Measurements from ENCODE around the gene KLK1.
A peak's percentile ranks its signal among the peaks of the same experiment; 100 is the strongest.

KLK1 gene

DNA sequence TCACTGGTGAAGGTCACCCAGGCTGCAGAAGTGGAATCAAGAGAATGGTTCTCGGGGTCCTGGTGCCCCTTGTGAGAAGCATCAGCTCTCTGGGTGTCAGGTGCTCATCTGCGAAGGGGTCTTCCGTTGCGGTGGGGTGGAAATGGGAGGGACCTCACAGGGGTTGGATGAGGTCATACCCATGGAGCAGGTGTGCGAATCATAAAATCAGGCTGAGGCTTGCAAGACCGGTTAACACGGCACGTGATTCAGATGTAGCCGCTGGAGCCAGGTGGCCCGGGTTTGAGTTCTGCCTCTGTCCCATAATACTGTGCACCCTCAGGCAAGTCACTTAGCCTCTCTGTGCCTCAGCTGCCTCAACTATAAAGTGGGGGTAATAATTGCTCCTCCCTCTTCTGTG is 13.7 kb upstream of the KLK1 start:
- no peak overlapping the region for H3K4me3 ChIP-seq (ENCODE audit: low read depth, low read length)
- in situ Hi-C loops (cut with HindIII; ENCODE audit: low sequenced_read_pairs): no loop called here
- TF ChIP-seq, protein P1, sequence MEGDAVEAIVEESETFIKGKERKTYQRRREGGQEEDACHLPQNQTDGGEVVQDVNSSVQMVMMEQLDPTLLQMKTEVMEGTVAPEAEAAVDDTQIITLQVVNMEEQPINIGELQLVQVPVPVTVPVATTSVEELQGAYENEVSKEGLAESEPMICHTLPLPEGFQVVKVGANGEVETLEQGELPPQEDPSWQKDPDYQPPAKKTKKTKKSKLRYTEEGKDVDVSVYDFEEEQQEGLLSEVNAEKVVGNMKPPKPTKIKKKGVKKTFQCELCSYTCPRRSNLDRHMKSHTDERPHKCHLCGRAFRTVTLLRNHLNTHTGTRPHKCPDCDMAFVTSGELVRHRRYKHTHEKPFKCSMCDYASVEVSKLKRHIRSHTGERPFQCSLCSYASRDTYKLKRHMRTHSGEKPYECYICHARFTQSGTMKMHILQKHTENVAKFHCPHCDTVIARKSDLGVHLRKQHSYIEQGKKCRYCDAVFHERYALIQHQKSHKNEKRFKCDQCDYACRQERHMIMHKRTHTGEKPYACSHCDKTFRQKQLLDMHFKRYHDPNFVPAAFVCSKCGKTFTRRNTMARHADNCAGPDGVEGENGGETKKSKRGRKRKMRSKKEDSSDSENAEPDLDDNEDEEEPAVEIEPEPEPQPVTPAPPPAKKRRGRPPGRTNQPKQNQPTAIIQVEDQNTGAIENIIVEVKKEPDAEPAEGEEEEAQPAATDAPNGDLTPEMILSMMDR (IDR thresholded peaks at IDR 0.05; ENCODE audit: low read depth, low read length): no peak
- DNase-seq (ENCODE audit: low read depth, low spot score): no peak

DNA sequence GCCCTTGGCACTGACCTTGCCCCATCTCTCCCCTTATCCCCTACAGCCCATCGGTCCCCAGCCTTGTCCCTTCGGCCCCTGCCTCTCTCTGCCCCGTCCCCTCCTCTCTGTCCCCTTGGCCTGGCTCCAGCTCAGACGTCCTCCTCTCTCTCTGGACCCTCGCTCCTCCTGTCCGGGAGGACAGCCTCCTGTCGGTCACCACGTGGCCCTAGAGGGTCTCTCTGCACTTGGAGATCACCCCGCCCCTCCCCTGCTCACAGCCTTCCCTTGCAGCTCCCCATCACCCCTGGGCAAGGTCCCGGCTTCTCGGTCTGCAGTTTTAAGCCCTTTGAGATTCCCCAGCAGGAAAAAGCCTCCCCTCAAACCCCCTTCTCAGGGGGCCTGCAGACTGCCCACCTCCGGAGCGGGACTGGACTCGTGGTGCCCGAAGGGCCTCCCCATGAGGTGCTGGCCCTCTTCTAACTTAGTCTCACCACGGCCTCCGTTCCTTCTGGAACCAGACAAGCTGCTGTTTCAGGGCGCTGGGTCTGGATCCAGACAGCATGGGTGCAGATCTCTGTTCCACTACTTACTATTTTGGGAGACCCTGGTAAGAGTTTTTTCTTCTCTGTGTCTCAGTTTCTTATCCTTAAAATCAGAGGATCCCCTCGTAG is 13.1 kb upstream of the KLK1 start:
- no peak for DNase-seq (ENCODE audit: low read depth, low spot score)
- no peak overlapping the region for H3K4me3 ChIP-seq (ENCODE audit: low read depth, low read length)
- in situ Hi-C loops (cut with HindIII; ENCODE audit: low sequenced_read_pairs): no loop called here
- TF ChIP-seq, protein P1 (IDR thresholded peaks at IDR 0.05; ENCODE audit: low read depth, low read length): no peak

DNA sequence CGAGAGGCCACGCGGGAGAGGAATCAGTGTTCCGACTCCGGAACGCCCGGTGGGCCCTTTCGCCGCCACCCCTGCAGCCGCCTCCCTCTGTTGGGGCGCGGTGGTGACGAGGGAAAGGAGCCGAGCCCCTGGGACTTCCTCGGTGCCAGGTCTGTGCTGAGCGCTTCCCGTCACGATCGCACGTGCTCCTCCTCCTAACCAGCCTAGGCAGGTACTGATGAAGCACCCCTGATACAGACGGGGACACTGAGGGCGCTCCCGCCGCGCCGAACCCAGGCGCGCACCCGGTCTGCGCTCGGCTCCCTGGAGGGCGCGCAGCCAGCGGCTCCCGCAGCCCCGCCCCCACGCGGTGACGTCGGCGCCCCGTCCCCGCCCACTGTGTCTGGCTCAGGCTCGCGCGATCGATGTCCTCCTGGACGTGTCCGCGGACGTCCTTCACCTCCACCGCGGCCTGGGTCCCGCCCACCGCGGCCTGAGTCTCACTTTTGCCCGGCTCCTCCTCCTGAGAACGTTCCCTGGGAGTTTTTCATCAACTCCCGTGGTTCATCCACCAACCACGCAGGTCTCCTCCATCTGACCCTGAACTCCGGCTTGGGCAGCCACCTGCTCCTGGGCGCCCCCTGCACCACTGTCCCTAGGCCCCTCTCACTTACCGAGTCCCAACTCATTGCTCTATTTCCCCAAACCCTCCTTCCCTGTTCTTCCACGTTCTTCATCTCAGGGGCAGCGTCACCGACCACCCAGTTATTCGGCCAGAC is 12.4 kb upstream of the KLK1 start:
- DNase-seq (ENCODE audit: low read depth, low spot score): peak; percentile 29
- H3K4me3 ChIP-seq (ENCODE audit: low read depth, low read length): peak overlapping the region; percentile 45
- TF ChIP-seq, protein P1 (IDR thresholded peaks at IDR 0.05; ENCODE audit: low read depth, low read length): no peak
- in situ Hi-C loops (cut with HindIII; ENCODE audit: low sequenced_read_pairs): no loop called here

DNA sequence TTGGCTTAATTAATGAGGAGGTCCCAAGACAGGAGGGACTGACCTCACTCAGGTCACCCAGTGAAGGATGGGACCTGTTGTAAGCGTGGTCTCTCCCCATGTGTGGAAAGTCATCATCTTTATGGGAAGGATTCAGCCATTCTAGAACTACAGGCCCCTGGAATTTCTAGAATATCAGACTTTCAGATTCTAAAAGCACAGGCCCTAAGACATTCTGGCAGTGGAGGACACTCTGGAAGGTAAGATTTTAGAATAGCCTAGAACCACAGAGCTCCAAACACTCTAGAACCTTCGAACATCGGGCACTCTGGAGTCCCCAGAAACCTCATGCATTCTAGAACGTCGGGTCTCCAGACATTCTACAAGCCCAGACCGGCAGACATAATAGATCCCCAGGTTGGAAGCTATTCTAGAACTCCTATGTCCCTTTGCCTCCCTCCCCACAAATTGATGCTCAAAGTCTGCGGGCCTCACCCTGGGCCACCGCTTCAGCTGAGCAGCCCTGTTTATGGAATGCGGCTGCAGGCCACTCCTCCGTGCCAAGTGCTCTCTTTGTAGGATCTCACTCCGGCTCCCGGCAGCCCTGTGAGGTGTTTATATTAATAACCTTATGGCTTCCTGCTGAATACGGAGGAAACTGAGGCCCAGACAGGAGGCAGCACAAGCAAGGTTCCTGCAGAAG is 11.7 kb upstream of the KLK1 start:
- TF ChIP-seq, protein P1 (IDR thresholded peaks at IDR 0.05; ENCODE audit: low read depth, low read length): no peak
- no peak for DNase-seq (ENCODE audit: low read depth, low spot score)
- H3K4me3 ChIP-seq (ENCODE audit: low read depth, low read length): peak overlapping the region; percentile 45
- in situ Hi-C loops (cut with HindIII; ENCODE audit: low sequenced_read_pairs): no loop called here

DNA sequence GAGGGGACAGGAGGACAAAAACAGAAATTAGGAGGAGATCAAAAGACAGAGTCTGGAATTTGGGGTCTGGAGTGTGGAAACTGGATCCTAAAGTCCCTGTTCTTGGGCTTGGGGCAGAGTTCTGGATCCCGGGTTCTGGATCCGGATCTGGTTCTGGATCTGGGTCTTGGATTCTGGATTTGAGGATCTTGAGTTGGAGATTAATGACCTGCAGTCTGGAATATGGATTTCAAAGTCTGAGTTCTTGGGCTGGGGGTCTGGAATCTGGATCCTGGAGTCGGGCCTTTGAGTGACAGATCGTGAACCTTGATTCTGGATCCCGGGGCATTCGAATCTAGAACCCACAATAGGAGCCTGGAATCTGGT is 10.2 kb upstream of the KLK1 start:
- TF ChIP-seq, protein P1 (IDR thresholded peaks at IDR 0.05; ENCODE audit: low read depth, low read length): no peak
- DNase-seq (ENCODE audit: low read depth, low spot score): no peak
- in situ Hi-C loops (cut with HindIII; ENCODE audit: low sequenced_read_pairs): no loop called here
- no peak overlapping the region for H3K4me3 ChIP-seq (ENCODE audit: low read depth, low read length)

DNA sequence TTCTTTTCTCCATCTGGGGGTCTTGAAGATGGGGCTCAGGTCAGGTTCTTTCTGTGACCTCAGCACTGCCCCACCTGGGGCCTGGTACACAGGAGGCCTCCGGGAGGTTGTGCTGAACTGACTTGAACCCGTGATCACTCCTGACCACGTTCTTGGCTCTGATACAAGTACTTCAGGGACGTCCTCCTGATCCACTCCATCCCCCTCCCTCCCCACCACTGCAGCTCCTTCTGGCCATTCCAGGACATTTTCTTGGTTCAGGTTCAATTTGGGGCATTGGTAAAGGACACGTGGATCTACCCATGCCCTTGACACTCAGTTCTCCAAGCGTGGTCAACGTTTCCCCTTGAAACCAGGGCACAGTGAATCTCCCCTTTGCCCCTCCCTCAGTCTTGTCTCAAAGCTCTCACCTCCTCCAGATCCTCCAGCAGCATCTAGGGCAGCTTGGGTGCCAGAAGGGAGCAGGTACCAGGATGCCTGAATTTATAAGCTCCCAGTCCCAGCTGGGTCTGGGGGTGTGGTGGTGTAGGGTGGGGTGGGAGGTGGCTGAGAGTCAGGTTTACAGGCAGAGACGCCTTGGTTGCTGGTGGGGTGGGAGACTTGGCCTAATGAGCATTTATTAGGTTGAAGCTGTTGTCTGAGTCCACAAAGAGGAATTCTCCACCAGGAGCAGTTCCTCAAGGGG is 9.7 kb upstream of the KLK1 start, which contains the start of gene KLK15:
Gene KLK15, minus strand, starts transcription at position 458 of the 685 bp plus-strand sequence. CDS start 2,082 bp downstream, outside the sequence.
- in situ Hi-C loops (cut with HindIII; ENCODE audit: low sequenced_read_pairs): no loop called here
- TF ChIP-seq, protein P1 (IDR thresholded peaks at IDR 0.05; ENCODE audit: low read depth, low read length): no peak
- no peak for DNase-seq (ENCODE audit: low read depth, low spot score)
- H3K4me3 ChIP-seq (ENCODE audit: low read depth, low read length): no peak within 1 kb of the TSS
